NCI-H524 treated with DMSO at 0.1 percent for 48 hours (cell line): ENCODE measurements around the gene SPSB2.
"Not testable (repeated sequence)": the region's sequence is repeated elsewhere in the genome, so short reads cannot be mapped to it uniquely, and the experiment has no call there.

Experiments used
- DNase-seq: peaks from one replicate; lab custom pipeline; 2025; lab: John Stamatoyannopoulos, UW

Gene SPSB2

DNA sequence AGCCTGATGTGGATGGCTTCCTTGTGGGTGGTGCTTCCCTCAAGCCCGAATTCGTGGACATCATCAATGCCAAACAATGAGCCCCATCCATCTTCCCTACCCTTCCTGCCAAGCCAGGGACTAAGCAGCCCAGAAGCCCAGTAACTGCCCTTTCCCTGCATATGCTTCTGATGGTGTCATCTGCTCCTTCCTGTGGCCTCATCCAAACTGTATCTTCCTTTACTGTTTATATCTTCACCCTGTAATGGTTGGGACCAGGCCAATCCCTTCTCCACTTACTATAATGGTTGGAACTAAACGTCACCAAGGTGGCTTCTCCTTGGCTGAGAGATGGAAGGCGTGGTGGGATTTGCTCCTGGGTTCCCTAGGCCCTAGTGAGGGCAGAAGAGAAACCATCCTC is 2.8 kb downstream of the SPSB2 start:
- DNase-seq = not testable (repeated sequence)

GRCh38 chr12:6869049-6870021 is 3.8 kb downstream of the SPSB2 start:
- DNase-seq = peak; percentile 36

DNA sequence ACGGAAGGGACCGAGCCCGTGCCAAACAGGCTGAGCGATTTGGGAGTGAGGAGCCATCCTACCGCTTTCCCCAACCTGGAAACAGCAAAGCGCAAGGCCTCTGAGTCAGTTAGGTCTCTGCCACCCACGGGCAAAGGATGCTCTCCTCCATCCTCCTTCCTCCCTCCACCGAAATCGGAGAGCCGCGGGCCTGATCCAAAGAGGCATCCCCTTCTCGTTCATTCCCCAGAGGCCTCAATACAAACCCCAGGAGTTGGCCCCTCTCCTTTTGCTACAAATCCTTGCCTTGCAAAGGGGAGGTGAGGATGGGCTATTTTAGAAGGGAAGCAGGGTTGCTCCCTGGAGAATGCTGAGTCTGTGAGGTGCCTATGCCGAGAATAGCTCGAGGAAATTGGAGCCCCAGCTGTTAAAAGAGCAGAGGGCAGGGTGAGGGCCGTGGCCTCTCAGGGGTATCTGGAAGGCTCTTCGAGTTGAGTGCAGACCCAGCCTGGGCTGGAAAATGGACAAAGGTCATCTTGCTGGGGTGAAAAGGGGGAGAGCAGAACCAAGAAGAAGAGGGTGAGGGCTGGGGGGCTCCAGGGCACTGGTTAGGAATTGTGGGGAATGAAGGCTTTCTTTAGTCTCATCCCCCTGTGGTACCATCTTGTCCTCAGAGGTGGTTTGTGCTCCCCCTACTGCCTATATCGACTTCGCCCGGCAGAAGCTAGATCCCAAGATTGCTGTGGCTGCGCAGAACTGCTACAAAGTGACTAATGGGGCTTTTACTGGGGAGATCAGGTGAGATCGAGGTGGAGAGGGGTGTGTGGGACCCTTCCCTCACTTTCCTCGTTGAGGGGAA is 4.7 kb downstream of the SPSB2 start:
- DNase-seq = no peak

DNA sequence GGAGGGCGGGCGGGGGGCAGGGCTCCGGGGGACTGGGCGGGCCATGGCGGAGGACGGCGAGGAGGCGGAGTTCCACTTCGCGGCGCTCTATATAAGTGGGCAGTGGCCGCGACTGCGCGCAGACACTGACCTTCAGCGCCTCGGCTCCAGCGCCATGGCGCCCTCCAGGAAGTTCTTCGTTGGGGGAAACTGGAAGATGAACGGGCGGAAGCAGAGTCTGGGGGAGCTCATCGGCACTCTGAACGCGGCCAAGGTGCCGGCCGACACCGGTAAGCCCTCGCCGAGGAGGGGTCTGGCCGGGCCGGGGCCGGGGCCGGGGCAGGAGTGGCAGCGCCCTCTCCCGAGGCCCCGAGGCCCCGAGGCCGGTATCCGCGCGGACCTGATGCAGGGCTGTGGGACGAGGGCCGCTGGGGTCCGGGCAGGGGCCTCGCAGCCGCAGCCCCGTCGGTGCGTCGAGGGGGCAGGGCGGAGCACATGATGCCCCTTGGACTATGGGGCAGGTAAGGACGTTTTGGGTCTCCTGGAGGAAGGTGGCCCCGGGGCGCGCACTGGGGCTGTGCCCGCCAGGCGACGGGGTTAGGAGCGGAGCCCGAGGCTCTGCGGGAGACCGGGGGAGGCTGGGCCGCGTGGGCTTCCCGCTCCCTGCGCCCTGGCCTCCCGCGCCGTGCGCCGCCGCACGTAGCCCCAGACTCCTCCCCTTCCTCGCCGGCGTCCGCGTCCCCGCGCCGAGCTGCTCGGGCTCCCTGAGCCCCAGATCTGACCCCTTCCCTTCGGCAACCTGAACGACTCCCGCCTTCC is 5.5 kb downstream of the SPSB2 start, which contains the start of gene TPI1:
Gene TPI1, plus strand, starts transcription at position 119 of the 798 bp plus-strand sequence. Its CDS starts 36 bp downstream, at position 155.
- no peak for DNase-seq

DNA sequence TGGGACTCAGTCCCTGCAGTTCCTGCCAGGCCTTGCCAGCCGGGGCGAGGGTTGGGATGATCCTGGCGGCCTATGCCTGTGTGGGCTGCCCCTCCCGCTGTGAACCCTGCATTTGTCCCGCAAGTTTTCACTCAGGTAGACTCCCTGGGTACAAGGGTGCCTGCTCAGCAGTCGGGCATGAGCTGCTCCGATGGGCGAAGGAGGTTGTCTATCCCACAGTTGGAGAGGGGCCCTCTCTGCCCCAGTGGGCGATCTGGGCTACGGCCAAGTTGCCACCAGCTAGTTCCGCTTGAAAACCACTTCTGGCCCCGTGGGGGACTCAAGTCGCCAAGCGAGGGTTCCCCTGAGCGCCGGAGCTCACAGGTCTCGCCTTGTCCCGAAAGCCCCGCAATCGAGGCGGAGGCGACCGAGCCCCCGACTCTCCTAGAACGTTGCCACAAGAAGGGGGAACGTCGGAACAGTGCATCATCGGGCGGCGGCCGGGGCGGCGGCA is 6.1 kb downstream of the SPSB2 start:
- DNase-seq = no peak

- no peak for DNase-seq
Measured at GRCh38 chr12:6866163-6866919, 6.8 kb downstream of the SPSB2 start.

DNA sequence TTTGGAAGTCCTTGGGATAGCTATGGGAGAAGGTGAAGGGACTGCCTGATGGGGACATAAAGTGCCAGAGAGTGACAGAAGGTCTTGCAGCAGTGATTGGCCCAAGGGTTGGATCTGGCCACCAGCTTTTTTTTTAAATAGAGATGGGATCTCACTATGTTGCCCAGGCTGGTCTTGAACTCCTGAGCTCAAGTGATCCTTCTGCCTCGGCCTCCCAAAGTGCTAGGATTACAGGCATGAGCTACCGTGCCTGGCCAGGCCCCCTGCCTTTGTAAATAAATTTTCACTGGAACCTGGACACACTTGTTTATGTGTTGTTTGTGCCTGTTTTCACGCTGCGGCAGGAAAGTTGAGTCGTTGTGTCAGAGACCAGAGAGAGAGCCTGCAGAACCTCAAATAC is 7.8 kb downstream of the SPSB2 start:
- not testable (repeated sequence) for DNase-seq

- DNase-seq = no peak
Measured at GRCh38 chr12:6863586-6864321, 9.3 kb downstream of the SPSB2 start.

DNA sequence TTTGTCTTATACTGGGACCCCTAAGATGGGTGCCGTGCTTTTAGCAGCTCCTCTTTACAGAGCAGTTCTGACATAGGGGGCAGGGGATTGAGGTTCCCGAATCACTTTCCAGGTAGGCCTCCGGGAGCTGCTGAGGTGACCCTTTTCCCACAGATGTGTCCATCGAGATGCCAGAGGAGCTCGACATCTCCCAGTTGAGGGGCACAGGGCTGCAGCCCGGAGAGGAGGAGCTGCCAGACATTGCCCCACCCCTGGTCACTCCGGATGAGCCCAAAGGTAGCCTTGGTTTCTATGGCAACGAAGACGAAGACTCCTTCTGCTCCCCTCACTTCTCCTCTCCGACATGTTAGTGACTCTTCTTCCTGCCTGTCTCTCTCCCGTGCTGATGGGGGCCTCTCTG is 10.1 kb downstream of the SPSB2 start:
- no peak for DNase-seq

DNA sequence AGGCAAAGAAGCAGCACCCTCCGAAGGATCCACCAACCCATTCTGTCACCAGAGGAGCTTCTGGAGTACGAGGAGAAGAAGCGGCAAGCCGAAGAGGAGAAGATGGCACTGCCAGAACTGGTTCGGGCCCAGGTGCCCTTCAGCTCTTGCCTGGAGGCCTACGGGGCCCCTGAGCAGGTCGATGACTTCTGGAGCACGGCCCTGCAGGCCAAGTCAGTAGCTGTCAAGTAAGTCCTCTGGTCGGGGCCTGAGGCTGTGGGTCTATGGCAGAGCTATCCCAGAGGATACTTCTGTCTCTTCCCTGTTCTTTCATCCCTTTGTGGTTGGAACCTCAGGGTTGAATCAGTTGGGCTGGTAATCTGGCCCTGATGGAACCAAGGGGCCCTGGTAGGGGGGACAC is 11.7 kb downstream of the SPSB2 start:
- no peak for DNase-seq

- no peak for DNase-seq
Measured at GRCh38 chr12:6860942-6861341, 12.2 kb downstream of the SPSB2 start.

DNA sequence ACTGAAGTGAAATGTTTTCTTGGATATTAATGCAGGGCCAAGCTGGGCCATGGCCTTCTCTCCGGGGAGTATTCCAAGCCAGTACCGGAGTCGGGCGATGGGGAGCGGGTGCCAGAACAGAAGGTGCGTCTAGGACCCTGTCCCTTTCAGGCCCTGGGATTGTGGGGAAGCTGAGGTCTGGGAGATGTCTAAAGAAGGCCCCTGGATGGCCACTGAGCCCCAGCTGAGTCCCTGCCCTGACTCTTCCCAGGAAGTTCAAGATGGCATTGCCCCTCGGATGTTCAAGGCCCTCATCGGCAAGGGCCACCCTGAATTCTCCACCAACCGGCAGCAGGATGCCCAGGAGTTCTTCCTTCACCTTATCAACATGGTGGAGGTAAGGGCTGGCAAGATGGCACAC is 13.0 kb downstream of the SPSB2 start:
- no peak for DNase-seq

DNA sequence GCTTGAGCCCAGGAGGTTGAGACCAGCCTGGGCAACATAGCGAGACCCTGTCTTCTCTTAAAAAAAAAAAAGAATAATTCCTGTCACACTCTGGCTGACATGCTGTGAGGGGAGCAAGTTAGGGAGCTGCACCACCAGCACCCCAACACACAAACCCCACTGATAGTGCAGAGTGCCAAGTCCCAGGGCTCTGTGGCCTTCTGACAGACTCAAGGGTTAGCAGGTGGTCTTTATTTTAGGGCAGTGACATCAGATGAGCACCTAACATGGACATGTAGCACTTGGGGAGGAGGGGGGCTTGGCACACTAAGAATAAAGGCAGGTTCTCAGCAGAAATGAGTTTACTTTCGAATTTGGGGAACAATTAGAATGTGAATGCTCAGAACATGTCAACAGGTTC is 14.3 kb downstream of the SPSB2 start:
- no peak for DNase-seq

GRCh38 chr12:6855322-6855721 is 17.8 kb downstream of the SPSB2 start:
- DNase-seq = no peak

DNA sequence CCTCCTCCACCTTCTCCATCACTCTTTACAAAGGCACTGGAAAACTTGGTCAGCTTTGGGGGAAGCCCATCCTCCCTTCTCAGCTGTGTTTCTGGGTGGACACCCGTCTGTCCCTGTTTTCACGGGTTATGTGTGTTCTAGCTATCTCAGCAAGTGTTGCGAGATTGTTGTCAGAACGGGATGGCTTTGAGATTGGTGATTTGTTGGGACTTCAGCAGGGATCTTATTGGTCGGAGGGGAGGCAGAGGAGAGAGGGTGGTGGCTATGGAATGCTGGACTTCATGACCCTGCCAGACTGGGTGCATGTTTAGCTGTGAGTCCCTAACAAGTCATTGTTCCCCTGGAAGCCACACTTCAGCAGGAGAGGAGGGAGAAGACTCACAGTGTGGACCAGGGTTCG is 19.1 kb downstream of the SPSB2 start:
- DNase-seq = no peak

- DNase-seq = no peak
Measured at GRCh38 chr12:6853626-6854025, 19.5 kb downstream of the SPSB2 start.

GRCh38 chr12:6852651-6853354 is 20.3 kb downstream of the SPSB2 start:
- no peak for DNase-seq

- DNase-seq = peak; percentile 93
Measured at GRCh38 chr12:6851921-6852650, 21.0 kb downstream of the SPSB2 start, which contains the start of gene USP5. Gene USP5, plus strand, starts transcription at chr12:6852150. Its CDS starts 30 bp downstream, at chr12:6852180.
